ENCODE measurements around the gene TP53TG5.

The TP53TG5 gene

GRCh38 chr20:45346851-45347250 is 31.3 kb downstream of the TP53TG5 start:
- DNase-seq (ENCODE audit: low read depth in 3 of 3, low spot score in 1 of 3), result no peak

GRCh38 chr20:45346291-45346718 is 31.8 kb downstream of the TP53TG5 start:
- DNase-seq (ENCODE audit: low read depth in 3 of 3, low spot score in 1 of 3), result no peak

DNA sequence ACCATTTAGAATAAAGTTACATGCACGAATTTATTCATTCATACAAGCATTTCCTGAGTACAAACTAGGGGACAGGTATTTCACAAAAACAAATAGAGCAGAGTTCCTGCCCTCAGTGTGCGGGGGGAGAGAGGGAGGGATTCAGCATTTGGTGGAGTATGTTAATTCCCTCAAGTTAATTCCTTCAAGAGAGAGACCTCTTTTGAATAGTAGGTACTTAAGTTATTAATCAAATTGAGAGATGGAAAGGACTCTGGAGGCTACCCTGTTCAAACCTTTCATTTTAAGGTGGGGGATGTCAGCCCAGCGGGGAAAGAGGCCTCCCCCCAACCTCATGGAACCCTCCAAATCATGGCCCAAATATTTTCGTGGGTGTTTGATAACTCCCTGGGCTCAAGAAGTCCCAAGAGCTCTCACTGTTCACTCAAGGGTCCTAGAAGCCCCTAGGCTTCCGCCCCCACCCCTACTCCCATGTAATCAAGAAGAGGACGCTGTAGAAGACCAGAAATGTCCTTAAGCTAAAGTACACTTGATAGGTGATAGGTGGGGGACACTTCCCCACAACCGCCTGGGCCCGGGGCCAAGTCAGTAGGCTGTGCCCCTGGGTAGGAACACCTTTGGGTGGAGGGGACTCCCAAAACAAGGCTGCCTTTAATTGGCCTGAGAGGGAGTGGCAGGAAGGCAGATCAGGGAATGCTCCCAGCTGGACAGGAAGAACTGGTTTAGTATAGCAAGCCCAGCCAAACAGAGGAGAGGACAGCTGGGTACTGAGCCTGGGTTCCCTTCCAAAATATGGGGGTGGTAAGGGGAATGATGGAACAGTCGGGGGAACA is 32.8 kb downstream of the TP53TG5 start:
- no peak for DNase-seq (ENCODE audit: low read depth in 3 of 3, low spot score in 1 of 3)

DNA sequence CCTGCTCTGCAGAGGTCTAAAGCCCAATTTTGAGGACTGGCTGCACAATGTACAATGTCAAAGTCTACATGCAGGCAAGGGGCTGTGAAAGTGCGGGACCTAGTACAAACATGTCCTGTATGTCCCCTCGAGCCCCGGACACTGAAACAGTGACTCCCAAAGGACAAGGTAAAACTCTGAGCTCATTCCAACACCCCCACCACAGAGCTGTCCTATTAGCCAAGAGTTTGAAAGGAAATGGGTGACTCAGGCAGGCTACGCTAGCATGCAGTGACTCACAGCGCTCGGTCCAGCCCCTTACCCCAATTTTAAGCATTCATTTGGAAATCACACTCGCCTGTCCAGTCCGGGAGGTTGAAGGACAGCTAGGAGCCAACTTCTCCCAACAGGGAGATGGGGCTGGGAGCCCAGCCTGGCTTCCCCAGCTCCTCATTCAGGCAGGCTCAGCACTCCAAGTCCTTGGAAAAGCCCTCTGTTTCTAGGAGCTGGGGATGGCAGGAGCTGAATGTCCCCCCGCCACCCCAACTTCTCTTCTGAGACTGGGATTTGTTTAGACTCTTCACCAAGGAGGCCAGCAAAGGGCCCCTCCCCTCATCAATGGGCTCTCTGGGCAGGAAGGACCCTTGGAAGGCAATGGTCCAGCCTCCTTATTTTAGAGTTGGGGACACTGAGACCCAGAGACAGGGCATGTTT is 33.8 kb downstream of the TP53TG5 start:
- DNase-seq (ENCODE audit: low read depth in 3 of 3, low spot score in 1 of 3), result no peak

- no peak for DNase-seq (ENCODE audit: low read depth in 3 of 3, low spot score in 1 of 3)
Measured at GRCh38 chr20:45343532-45344167, 34.5 kb downstream of the TP53TG5 start.

DNA sequence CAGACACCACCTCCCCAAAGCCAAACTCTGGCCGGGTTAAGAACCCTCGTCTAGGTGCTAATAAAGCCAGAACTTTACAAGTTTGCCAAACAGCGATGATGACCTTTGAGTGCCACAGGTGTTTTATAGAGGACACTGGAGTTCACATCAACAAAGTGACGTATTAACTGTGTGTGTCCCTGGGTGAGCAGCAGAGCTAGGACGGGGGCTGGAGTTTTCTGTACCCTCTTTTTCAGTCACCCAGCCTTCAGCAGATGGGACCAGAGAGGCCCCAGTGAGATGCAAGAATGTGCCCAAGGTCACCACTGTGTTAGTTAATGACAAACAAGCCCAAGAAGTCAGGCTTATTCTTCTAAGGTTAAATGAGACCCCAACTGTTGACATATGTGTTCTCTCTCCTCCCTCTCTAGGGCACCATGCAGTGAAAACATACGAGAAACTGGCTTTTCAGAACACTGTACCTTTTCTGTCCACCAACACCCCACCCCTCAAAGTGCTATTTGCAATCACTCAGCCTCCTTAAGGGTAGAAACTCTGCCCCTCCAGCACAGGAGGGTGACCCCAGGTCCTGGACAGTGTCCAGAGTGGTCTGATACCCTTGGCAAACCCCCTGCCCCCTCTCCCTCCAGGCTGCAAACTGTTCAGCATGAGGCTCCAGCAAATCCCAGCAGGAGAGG is 35.1 kb downstream of the TP53TG5 start:
- DNase-seq (ENCODE audit: low read depth in 3 of 3, low spot score in 1 of 3), result no peak

DNA sequence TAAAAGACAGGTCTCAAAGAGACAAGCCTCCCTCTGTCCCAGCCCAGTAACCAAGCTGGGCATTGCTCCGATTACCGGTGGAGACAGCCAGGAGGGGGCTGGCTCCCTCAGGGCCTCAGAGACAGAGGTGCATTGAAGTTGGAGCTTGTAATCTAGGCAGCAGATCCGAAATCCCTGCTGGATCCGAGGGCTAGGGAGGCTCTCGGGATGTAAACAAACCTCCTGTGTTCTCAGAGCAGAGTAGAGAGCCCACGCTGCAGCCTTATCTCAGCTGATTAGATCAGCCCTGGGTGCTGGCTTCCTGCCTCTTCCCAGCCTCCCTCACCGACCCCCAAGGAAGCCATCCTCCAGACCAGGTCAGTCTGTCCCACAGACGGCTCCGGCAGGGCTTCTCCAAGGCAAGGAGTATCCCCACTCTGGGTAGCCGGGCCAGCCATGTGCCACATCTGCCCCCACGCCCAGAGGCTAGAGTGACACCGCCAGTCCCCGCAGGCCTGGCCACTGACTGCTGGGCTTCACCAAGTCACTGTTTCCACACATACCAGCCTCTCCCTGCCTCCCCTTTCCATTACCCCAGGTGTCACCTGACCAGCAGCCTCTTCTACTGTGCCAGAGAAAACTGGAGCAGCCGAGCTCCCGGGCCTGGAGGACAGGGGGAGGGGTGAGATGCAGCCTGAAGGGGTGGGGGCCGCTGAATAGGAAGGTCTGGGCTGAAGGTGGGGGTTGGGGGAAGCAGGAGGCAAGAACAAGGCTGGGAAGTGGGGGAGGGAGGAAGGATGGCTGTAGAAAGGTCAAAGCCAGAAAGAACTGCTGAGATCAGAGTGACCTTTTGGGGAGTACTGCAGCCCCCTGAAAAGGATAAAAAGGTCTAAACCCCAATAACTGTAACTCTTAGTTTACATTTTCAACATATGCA is 35.9 kb downstream of the TP53TG5 start:
- no peak for DNase-seq (ENCODE audit: low read depth in 3 of 3, low spot score in 1 of 3)

GRCh38 chr20:45341579-45341938 is 36.6 kb downstream of the TP53TG5 start:
- no peak for DNase-seq (ENCODE audit: low read depth in 3 of 3, low spot score in 1 of 3)

GRCh38 chr20:45340951-45341350 is 37.2 kb downstream of the TP53TG5 start:
- no peak for DNase-seq (ENCODE audit: low read depth in 3 of 3, low spot score in 1 of 3)

DNA sequence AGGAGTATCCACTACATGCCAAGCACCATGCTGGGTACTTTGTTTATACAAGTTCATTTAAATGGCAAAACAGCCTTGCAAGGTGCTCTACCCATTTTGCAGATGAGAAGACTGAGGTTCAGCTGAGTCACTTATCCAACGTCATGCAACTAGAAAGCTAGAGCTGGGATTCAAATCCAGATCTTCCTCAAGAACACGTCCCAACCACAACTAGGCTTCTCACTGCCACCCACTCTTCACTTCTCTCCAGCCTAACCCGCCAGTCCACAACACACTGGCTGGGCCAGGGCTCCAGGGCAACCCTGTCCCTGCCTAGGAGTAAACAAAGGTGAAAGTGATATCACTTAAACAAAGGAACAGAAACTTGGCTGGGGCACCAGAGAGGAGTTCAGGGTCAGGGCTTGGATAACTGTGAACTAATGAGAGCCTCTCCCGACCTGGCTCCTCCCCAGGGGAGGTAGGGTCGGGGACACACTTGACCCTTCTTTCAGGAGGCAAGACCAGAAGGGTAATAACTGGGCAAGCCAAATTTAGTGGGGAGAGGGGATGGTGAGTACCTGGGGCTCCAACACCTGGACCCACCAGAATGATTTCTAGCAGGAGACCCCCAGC is 37.8 kb downstream of the TP53TG5 start:
- DNase-seq (ENCODE audit: low read depth in 3 of 3, low spot score in 1 of 3), result no peak

GRCh38 chr20:45339799-45340198 is 38.3 kb downstream of the TP53TG5 start:
- DNase-seq (ENCODE audit: low read depth in 3 of 3, low spot score in 1 of 3), result no peak

DNA sequence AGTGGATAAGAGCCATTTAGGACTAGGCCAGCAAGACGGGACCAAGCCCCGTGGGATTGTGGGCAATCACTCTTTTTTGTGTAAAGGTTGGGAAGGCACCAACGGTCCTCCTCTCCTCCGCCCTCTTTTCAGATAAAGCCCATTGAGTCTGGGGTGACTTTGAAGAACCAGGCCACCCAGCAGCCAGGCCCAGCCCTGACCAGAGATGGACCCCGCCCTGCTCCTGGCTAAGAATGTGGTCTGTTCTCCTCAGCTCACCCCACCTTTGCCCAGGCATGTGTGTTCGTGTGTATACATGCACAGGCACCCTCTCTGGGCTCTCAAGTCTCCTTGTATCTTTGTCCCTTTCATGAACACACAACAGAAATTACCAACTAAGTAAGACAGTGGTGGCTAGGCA is 39.0 kb downstream of the TP53TG5 start:
- no peak for DNase-seq (ENCODE audit: low read depth in 3 of 3, low spot score in 1 of 3)

DNA sequence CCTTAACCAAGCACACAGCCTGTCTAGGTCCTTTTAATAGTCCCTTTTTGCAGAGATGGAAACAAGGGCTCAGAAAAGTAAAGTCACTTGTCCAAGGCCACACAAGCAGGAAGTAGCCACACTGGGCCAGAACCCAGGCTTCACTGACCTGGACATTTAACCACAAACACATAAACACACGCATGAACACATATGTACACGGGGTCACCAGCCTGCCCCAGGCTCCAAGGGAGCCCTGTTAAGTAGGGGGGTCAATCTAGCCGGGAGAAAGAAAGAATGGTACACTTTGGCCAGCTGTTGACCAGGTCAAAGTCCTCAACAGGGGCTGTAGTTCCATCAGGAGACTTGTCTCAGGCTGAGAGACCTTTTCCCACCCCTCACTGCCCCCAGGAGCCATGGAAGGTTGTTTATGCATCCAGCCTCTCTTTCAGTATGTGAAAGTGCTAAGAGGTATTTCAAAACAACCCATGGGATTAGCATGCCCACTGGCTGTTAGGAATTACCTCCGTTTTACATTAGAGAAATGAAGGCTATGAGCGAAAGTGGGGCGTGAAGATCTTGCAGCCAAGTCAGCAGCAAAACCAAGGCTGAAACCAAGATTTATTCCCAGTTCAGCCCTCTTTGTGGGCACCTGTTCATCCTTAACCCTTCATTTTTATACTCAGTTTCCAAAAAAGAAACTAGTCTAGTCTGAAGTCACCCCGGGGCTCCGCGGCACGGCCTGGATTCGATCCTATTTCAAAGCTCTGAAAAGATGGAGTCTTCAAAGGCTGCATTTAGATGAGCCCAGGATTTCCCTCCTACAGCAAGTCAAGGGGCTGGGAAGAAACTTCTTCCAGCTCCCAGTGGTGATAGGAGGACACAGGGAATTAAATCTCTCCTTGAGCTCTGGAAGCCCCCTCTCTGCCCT is 39.7 kb downstream of the TP53TG5 start:
- DNase-seq (ENCODE audit: low read depth in 3 of 3, low spot score in 1 of 3), result no peak

GRCh38 chr20:45337367-45338120 is 40.6 kb downstream of the TP53TG5 start:
- DNase-seq (ENCODE audit: low read depth in 3 of 3, low spot score in 1 of 3), result no peak

- DNase-seq (ENCODE audit: low read depth in 3 of 3, low spot score in 1 of 3), result no peak
Measured at GRCh38 chr20:45336530-45337366, 41.4 kb downstream of the TP53TG5 start.

DNA sequence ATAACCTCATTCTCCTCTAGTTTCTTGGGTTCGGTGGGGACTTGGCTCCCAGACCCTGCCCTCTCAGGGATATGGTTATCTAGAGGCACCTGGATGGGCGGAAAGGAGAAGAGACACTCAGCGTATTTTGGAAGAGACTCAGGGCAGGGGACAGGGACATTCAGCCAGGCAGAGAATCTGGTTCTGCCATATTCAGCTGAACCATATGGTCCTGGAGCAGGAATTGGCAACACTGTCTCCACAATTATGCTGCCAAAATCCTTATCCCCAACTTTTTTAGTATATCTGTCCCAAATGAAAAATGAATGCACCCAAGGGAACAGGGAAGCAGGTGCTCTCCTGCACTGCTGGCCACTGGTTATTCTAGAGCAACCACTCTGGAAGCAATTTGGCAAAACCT is 47.6 kb downstream of the TP53TG5 start:
- no peak for DNase-seq (ENCODE audit: low read depth in 3 of 3, low spot score in 1 of 3)

DNA sequence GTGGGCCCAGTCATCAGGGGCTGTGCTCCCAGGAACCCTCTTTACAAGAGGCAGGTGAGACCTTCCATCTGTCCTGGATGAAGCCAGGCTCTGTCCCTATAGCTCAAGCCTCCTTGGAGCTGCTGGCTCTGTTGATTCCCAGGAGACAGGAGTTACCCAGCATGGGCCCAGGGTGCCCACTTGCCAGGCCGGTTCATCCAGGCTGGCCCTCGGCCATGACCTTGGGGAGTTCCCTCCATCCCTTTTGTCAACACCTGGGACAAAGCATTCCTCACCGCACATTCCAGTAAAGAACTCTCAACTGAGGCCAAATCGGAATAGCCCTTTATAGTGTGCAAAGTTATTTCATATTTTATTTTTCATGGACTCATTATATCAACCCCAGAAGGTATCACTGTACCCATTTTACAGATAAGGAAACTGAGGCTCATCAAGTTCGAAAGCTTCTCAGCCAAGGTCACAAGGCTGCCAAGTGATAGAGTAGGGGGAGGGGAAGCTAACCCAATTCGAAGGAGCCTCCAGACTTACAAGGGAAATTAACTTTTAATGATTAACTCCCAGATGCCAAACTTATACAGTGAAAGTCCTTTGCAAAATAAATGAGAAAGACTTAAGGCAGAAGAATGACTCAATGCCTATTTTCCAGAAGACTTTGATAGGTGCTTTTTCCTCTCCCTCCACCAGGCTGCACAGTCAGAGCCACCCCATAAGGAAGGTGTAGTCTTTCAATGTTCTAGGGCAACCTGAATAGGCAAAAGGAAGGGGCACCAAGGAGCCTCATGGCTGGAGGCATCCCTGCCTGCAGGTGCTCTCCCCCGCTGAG is 48.4 kb downstream of the TP53TG5 start:
- DNase-seq (ENCODE audit: low read depth in 3 of 3, low spot score in 1 of 3), result no peak
